Gastrocnemius medialis (tissue), 4 donors: ENCODE measurements around the gene ACSL6. TPM values are rescaled to one million over a fixed set of nuclear protein-coding genes. Genes with fewer than 3 reads are reported as not detected.

Source experiments
- ATAC-seq, 2 donors: fragments of 150-250 bp; one replicate each; pipeline ENCODE4 v1.9.1; 2016
- DNase-seq, 2 donors: peaks; one replicate each; pipeline ENCODE4 v3.0.0-alpha.2; 2019
- H3K27ac ChIP-seq, 4 donors: fragments of 200-600 bp; sonication (generic); 1 replicate in 1 of 4; 2 replicates in 3 of 4; pipeline ENCODE4 v1.5.1; 2016 to 2018; ENCODE audit warnings: mild to moderate bottlenecking in 2 of 4, moderate library complexity in 1 of 4
- H3K27me3 ChIP-seq, 3 donors: fragments of 200-600 bp; sonication (generic) in 2 of 3; 1 replicate in 1 of 3; 2 replicates in 2 of 3; pipeline versions ENCODE4 v1.5.1 to v1.6.0; 2016 to 2019; ENCODE audit warnings: mild to moderate bottlenecking in 1 of 3, moderate library complexity in 1 of 3
- H3K36me3 ChIP-seq, 2 donors: fragments of 200-600 bp; sonication (generic) in 1 of 2; one replicate each; pipeline ENCODE4 v1.5.1; 2017 to 2018
- H3K4me1 ChIP-seq, 2 donors: fragments of 200-600 bp; sonication (generic) in 1 of 2; one replicate each; pipeline ENCODE4 v1.5.1; 2016 to 2017; ENCODE audit warnings: mild to moderate bottlenecking in 2 of 2
- H3K4me3 ChIP-seq, 4 donors: fragments of 200-600 bp; sonication (generic) in 3 of 4; 1 replicate in 1 of 4; 2 replicates in 3 of 4; pipeline ENCODE4 v1.5.1; 2016 to 2019; ENCODE audit warnings: mild to moderate bottlenecking in 2 of 4
- H3K9me3 ChIP-seq, 3 donors: fragments of 200-600 bp; sonication (generic) in 2 of 3; 1 replicate in 1 of 3; 2 replicates in 2 of 3; pipeline ENCODE4 v1.5.1; 2016 to 2019
- POLR2A ChIP-seq, 2 donors: fragments of 450-650 bp; IDR thresholded peaks; one replicate each; pipeline ENCODE4 v1.6.1; 2017; ENCODE audit warnings: antibody characterized with exemption in 2 of 2, mild to moderate bottlenecking in 2 of 2, moderate library complexity in 2 of 2
- in situ Hi-C, 4 donors: fragments of 200-750 bp; cut with MboI; loops; one replicate each; pipeline versions ENCODE4 v1.15.0 to v1.8.0; 2017; ENCODE audit warnings: low sequenced_read_pairs in 4 of 4
- intact Hi-C: fragments of 100-400 bp; cut with DNase I; formaldehyde crosslinking; loops from one replicate; pipeline ENCODE4 v1.15.1; 2023; ENCODE audit warnings: low total_unique reads
- total RNA-seq, 4 donors: library from RNA; depleted of rRNA; stranded (reverse); fragments of >200 nt; gene quantifications; one replicate each; pipeline versions ENCODE4 v1.1.0 to v1.2.3, GENCODE V29; 2016
- TF ChIP-seq, protein P1 (sequence below), 5 experiments: fragments of 450-650 bp in 3 of 5; fragments of 200-600 bp in 2 of 5; sonication (generic) in 2 of 5; IDR thresholded peaks in 4 of 5; conservative IDR thresholded peaks in 1 of 5; 1 replicate in 4 of 5; 2 replicates in 1 of 5; pipeline ENCODE4 v1.5.1; 2016 to 2019; ENCODE audit warnings: antibody characterized with exemption in 5 of 5, mild to moderate bottlenecking in 3 of 5, moderate library complexity in 3 of 5

The ACSL6 gene
- total RNA-seq, 4 donors from 2014 or later: 0.29 to 0.71 (median 0.36) TPM

DNA sequence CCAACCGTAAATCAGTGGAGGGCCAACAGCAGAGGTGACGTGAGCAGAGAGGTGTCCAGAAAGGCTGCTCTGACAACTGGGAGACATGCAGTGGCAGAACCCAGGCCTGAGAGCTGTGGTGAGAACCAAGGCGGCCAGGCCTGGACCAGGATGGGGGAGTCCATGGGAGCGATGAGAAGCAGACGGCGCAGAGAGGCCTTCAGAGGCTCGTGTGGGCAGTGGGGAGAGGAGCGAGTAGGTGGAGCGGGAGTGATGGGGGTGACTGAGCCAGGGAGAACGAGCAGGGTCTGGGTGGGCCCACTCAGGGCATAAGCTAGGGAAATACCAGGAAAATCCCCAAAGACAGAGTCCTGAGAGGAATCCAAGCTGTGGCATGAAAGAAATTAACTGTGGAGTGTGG is 41.1 kb upstream of the ACSL6 start:
- H3K4me3 ChIP-seq: no peak overlapping the region
- H3K9me3 ChIP-seq: no peaks in the 10 kb centered on the region
- no peak overlapping the region for H3K27ac ChIP-seq
- in situ Hi-C loops: no loop called here
- peaks cover 0 to 3% (median 0%) of the 10 kb centered on the region in 3 donors for H3K27me3 ChIP-seq
- intact Hi-C loops: no loop called here
- no peak for ATAC-seq
- H3K36me3 ChIP-seq: no peaks in the 10 kb centered on the region
- TF ChIP-seq POLR2A (IDR thresholded peaks at IDR 0.05): no peak
- TF ChIP-seq, protein P1, sequence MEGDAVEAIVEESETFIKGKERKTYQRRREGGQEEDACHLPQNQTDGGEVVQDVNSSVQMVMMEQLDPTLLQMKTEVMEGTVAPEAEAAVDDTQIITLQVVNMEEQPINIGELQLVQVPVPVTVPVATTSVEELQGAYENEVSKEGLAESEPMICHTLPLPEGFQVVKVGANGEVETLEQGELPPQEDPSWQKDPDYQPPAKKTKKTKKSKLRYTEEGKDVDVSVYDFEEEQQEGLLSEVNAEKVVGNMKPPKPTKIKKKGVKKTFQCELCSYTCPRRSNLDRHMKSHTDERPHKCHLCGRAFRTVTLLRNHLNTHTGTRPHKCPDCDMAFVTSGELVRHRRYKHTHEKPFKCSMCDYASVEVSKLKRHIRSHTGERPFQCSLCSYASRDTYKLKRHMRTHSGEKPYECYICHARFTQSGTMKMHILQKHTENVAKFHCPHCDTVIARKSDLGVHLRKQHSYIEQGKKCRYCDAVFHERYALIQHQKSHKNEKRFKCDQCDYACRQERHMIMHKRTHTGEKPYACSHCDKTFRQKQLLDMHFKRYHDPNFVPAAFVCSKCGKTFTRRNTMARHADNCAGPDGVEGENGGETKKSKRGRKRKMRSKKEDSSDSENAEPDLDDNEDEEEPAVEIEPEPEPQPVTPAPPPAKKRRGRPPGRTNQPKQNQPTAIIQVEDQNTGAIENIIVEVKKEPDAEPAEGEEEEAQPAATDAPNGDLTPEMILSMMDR (IDR thresholded peaks at IDR 0.05 in 4 of 5, conservative IDR thresholded peaks at IDR 0.05 in 1 of 5): no peak
- no peak for DNase-seq
- no peaks in the 10 kb centered on the region for H3K4me1 ChIP-seq

DNA sequence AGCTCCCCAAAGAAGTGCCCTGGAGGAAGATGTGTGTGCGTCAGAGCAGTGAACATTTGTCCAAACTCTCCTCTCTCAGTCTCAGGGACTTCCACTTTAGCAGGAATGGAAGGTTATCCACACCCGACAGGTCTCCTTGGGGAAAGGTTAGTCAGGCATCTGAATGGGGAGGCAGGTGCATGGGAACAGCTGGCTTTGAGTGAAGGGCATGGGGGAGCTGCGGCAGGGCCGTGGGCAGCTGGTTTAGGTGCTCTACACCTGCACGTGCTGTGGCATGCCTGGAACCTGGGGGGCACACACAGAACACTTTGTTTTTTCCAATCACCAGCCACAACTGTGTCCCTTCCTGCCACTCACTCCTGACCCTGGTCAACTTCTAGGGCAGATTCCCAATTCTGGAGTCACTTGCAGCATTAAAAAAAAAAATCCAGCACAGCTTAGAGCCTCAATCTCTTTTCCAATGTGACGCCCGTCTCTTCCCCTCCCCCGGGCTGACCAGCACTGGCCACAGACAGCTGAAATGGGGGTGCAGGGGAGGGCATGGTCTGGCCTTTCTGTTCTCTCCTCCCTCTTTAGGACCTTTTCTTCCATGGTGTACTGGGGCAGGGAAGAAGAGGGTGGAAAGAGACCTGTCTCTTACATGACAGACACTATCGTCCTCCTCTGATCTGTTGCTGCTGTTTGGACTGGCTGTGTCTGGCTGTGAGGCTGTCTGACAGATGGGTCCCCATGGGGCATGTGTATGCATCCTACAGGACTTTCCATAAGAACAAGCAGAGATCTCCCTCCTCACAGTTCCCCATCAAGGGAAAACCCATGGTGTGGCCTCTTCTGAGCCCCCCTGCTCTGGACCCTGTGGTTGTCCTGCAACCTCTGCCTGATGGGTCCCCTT is 39.4 kb upstream of the ACSL6 start:
- ATAC-seq (no peak), DNase-seq (no peak)
- TF ChIP-seq, protein P1 (IDR thresholded peaks at IDR 0.05 in 4 of 5, conservative IDR thresholded peaks at IDR 0.05 in 1 of 5): no peak
- no peak for TF ChIP-seq POLR2A (IDR thresholded peaks at IDR 0.05)
- H3K27ac ChIP-seq: no peak overlapping the region
- no peaks in the 10 kb centered on the region for H3K4me1 ChIP-seq
- intact Hi-C loops: no loop called here
- H3K4me3 ChIP-seq: no peak overlapping the region
- in situ Hi-C loops: no loop called here
- H3K27me3 ChIP-seq: peaks cover 0 to 3% (median 0%) of the 10 kb centered on the region in 3 donors
- H3K9me3 ChIP-seq: no peaks in the 10 kb centered on the region
- H3K36me3 ChIP-seq: no peaks in the 10 kb centered on the region

DNA sequence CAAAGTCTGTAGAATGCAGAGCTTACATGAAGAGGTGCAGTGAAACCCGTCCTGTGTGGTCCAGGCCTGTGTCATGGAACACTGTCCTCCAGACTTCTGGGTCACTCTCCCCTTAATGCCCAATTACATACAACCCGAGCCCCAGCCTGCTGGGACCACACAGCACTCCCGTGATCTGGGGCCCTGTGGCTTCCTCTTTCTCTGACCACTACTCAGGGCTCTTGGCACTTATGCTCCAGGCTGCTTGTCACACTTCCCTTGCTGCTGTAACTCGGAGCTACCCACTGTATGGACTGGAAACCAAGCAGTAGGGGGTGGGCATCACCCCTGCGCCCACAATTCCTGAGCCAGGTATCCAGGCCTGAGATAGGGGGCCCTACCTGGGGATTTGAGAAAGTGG is 38.7 kb upstream of the ACSL6 start:
- TF ChIP-seq, protein P1 (IDR thresholded peaks at IDR 0.05 in 4 of 5, conservative IDR thresholded peaks at IDR 0.05 in 1 of 5): no peak
- no peak for TF ChIP-seq POLR2A (IDR thresholded peaks at IDR 0.05)

DNA sequence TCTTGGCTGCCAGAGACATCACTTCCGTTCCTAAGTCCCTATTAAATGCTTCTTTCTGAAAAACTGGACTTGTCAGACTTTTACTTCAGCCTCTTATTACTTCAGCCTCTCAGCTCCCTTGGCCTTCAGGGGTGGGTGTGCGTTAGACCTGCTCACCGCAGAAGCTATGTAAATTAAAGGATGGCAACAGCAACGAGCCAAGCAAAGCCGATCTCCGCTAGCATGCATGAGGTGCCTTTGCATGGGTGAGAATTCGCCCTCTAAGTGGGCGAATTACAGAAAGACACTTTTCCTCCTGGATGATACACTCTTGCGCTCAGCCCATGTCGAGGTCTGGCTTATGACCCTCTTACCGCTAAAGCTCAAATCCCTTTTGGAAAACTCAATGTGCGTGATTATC is 38.1 kb upstream of the ACSL6 start:
- H3K27ac ChIP-seq: no peak overlapping the region
- H3K9me3 ChIP-seq: no peaks in the 10 kb centered on the region
- no peak for TF ChIP-seq POLR2A (IDR thresholded peaks at IDR 0.05)
- TF ChIP-seq, protein P1 (IDR thresholded peaks at IDR 0.05 in 4 of 5, conservative IDR thresholded peaks at IDR 0.05 in 1 of 5): no peak
- DNase-seq (no peak), ATAC-seq (no peak)
- no peaks in the 10 kb centered on the region for H3K36me3 ChIP-seq
- H3K4me3 ChIP-seq: no peak overlapping the region
- no peaks in the 10 kb centered on the region for H3K4me1 ChIP-seq
- intact Hi-C loops (no loop called here), in situ Hi-C loops (no loop called here)
- peaks cover 0 to 3% (median 0%) of the 10 kb centered on the region in 3 donors for H3K27me3 ChIP-seq

More for the DNA sequence above, 38.7 kb upstream of the ACSL6 start:
- in situ Hi-C loops (no loop called here), intact Hi-C loops (no loop called here)
- H3K9me3 ChIP-seq: no peaks in the 10 kb centered on the region
- DNase-seq (no peak), ATAC-seq (no peak)
- peaks cover 0 to 3% (median 0%) of the 10 kb centered on the region in 3 donors for H3K27me3 ChIP-seq
- no peak overlapping the region for H3K4me3 ChIP-seq
- H3K4me1 ChIP-seq: no peaks in the 10 kb centered on the region
- H3K27ac ChIP-seq: no peak overlapping the region
- no peaks in the 10 kb centered on the region for H3K36me3 ChIP-seq
